Kidney epithelial cell (primary cell): ENCODE data around the gene HOXA2. TPM values are rescaled to one million over a fixed set of nuclear protein-coding genes. Genes with fewer than 3 reads are reported as not detected.
A peak's percentile ranks its signal among the peaks of the same experiment; 100 is the strongest.

Source experiments
- DNase-seq: peaks from one replicate; pipeline ENCODE4 v3.0.0-alpha.2; 2010; ENCODE audit warnings: low read depth
- H3K27me3 ChIP-seq: 2 replicates; pipeline ENCODE4 v1.6.0; 2011; ENCODE audit warnings: low read length; ENCODE audit not compliant: control insufficient read depth, insufficient read depth
- H3K36me3 ChIP-seq: 2 replicates; pipeline ENCODE4 v1.5.1; 2011; ENCODE audit warnings: low read length; ENCODE audit not compliant: control insufficient read depth, insufficient read depth
- H3K4me3 ChIP-seq: 2 replicates; pipeline ENCODE4 v1.5.1; 2011; ENCODE audit warnings: low read depth, mild to moderate bottlenecking, control low read depth, low read length
- total RNA-seq: library from RNA; depleted of rRNA; stranded (reverse); fragments of >200 nt; gene quantifications from 2 replicates; pipeline ENCODE4 v1.2.3, GENCODE V29; 2015
- TF ChIP-seq, protein P1 (sequence below): IDR thresholded peaks from 2 replicates; pipeline ENCODE4 v1.5.1; 2011; ENCODE audit warnings: mild to moderate bottlenecking, moderate library complexity, low read length, control low read depth, inconsistent platforms; ENCODE audit not compliant: insufficient read depth, poor library complexity, severe bottlenecking

Gene HOXA2
- total RNA-seq, 1 donor from 2014 or later, result 1.1 TPM

DNA sequence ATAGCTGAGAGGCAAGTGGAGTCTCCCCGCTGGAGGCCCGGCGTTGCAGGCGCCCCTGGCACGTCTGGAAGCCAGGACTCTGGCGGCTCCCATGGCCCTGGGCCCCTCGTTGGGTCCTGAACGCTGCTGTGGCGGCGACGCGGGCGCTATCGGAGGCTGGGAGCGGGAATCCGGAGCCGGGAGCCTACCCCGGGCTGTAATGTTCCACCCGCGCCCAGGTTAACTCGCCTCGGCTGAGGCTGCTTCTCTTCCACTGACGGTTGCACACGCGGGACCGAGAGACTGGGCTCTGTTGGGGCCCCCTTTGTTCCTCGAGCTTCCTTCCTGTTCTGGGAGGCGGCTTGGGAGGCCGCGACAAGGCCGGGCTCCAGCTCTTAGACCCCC lies 42.3 kb upstream of the HOXA2 start:
- peaks cover 3% of the 10 kb centered on the region for H3K36me3 ChIP-seq

DNA sequence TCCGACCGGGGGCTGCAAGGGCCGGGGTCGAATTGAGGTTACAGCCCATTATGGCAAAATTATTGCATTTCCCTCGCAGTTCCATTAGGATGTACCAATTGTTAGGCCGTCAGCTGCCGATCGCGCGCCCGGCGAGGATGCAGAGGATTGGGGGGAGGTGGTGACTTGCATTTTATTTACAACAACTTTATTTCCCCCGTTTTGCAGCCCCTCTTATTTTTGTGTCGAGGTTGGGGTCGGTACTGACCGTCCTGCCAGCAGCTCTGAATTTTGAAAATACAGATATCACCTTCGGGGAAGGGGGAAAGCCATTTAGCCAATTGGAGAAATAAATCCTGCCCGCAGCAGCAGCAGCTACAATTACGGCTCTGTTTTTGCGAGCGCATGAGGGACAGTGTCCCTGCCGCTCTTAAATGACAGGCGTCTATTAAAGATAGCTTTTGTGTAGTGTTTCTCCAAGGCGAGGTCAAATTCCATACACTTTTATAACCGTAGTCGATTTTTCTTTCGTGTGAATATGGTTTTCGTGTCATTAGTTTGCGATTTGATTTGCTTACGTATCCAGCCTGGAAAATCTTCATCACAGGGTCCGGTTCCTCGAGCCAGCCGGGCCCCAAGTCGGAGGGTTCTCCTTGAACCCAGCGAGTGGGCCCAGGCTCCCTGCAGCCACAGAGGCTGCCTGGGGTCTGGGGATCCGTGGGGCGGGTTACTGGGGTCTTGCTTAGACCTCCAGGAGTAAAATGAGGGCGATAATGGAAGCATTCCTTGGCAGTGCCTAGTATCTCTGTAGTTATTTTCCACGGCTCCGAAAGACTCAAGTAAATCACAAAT lies 41.7 kb upstream of the HOXA2 start:
- TF ChIP-seq, protein P1, sequence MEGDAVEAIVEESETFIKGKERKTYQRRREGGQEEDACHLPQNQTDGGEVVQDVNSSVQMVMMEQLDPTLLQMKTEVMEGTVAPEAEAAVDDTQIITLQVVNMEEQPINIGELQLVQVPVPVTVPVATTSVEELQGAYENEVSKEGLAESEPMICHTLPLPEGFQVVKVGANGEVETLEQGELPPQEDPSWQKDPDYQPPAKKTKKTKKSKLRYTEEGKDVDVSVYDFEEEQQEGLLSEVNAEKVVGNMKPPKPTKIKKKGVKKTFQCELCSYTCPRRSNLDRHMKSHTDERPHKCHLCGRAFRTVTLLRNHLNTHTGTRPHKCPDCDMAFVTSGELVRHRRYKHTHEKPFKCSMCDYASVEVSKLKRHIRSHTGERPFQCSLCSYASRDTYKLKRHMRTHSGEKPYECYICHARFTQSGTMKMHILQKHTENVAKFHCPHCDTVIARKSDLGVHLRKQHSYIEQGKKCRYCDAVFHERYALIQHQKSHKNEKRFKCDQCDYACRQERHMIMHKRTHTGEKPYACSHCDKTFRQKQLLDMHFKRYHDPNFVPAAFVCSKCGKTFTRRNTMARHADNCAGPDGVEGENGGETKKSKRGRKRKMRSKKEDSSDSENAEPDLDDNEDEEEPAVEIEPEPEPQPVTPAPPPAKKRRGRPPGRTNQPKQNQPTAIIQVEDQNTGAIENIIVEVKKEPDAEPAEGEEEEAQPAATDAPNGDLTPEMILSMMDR, result peak; percentile 67
- Histone ChIP-seq H3K4me3 (peak overlapping the region; percentile 28), H3K36me3 (peaks cover 3% of the 10 kb centered on the region), H3K27me3 (peaks cover 2% of the 10 kb centered on the region)
- DNase-seq, result no peak

More for the DNA sequence above, 42.3 kb upstream of the HOXA2 start:
- TF ChIP-seq, protein P1, result no peak
- no peak for DNase-seq
- Histone ChIP-seq H3K4me3 (peak overlapping the region; percentile 21), H3K27me3 (peaks cover 2% of the 10 kb centered on the region)

DNA sequence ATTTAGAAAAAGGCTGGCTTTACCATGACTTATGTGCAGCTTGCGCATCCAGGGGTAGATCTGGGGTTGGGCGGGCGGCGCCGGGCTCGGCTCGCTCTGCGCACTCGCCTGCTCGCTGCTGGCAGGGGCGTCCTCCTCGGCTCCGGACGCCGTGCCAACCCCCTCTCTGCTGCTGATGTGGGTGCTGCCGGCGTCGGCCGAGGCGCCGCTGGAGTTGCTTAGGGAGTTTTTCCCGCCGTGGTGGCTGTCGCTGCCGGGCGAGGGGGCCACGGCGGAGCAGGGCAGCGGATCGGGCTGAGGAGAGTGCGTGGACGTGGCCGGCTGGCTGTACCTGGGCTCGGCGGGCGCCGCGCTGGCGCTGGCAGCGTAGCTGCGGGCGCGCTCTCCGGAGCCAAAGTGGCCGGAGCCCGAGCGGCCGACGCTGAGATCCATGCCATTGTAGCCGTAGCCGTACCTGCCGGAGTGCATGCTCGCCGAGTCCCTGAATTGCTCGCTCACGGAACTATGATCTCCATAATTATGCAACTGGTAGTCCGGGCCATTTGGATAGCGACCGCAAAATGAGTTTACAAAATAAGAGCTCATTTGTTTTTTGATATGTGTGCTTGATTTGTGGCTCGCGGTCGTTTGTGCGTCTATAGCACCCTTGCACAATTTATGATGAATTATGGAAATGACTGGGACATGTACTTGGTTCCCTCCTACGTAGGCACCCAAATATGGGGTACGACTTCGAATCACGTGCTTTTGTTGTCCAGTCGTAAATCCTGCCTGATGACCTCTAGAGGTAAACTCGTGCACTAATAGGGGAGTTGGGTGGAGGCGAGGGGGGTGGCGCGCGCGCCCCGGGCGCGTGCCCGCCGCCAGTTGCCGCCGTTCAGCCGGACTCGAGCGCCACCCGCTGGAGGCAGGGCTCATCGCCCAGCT lies 40.8 kb upstream of the HOXA2 start, which contains the start of gene HOXA5:
TSS of gene HOXA5 (minus strand) at position 659 of the 927 bp plus-strand sequence. CDS start at position 585, 74 bp downstream.
- H3K4me3 ChIP-seq, result peak within 1 kb of the TSS; percentile 72
- H3K27me3 ChIP-seq, result peaks cover 2% of the 10 kb centered on the region
- DNase-seq, result peak; percentile 91
- TF ChIP-seq, protein P1, result no peak
- H3K36me3 ChIP-seq, result peaks cover 3% of the 10 kb centered on the region

DNA sequence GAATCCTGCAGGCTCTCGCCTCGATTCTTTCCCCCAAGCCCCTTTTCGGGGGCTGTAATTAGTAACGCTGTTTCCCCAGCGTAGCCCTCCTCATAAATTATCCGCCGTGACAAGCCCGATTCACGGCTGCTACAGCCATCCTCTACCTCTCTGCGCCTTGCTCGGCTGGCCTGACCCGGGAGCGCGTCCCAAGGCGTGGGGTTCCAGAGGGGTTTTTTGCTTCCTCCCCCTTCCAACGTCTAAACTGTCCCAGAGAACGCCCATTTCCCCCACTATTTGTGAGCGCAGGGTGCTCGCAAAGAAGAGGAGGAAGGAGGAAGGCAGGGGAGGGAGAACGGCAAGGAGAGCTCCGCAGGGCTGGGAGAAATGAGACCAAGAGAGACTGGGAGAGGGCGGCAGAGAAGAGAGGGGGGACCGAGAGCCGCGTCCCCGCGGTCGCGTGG lies 40.1 kb upstream of the HOXA2 start:
- Histone ChIP-seq H3K4me3 (peak overlapping the region; percentile 72), H3K36me3 (peaks cover 3% of the 10 kb centered on the region), H3K27me3 (peaks cover 2% of the 10 kb centered on the region)
- TF ChIP-seq, protein P1, result no peak
- no peak for DNase-seq

DNA sequence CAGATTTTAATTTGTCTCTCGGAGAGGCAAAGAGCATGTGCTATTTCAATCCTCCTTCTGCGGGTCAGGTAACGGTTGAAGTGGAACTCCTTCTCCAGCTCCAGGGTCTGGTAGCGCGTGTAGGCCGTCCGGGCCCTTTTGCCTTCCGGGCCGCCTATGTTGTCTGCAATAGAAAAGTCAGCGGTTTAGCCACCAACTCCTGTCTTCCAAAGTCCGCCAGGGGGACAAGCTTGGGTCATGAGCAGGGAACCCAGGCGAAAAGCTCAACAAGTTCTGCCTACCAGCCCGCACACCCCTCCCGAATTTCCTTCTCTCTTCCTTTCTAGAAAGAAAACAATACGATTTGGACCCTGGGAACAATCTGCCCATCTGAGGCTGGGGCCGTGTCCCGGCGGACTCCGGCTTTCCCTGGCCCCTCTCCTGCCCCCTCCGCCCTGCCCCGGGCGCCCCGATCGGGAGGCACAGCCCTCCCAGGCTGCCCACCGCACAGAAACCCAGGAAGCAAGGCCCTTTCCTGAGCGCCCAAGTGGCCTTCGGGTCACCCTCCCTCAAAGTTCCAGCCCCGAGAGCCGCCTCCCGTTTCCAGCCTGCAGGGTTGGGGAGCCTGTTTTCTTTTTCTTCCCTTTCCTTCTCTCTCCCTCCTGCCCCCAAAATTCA lies 39.6 kb upstream of the HOXA2 start:
- TF ChIP-seq, protein P1, result no peak
- H3K4me3 ChIP-seq, result peak overlapping the region; percentile 72
- no peak for DNase-seq
- H3K36me3 ChIP-seq, result peaks cover 3% of the 10 kb centered on the region
- H3K27me3 ChIP-seq, result peaks cover 2% of the 10 kb centered on the region
